ENCODE measurements around the gene DNASE1L3. TPM values are rescaled to one million over a fixed set of nuclear protein-coding genes. Genes with fewer than 3 reads are reported as not detected.

DNASE1L3 gene
- polyA plus RNA-seq, 1 donor from 2014 or later = not detected

DNA sequence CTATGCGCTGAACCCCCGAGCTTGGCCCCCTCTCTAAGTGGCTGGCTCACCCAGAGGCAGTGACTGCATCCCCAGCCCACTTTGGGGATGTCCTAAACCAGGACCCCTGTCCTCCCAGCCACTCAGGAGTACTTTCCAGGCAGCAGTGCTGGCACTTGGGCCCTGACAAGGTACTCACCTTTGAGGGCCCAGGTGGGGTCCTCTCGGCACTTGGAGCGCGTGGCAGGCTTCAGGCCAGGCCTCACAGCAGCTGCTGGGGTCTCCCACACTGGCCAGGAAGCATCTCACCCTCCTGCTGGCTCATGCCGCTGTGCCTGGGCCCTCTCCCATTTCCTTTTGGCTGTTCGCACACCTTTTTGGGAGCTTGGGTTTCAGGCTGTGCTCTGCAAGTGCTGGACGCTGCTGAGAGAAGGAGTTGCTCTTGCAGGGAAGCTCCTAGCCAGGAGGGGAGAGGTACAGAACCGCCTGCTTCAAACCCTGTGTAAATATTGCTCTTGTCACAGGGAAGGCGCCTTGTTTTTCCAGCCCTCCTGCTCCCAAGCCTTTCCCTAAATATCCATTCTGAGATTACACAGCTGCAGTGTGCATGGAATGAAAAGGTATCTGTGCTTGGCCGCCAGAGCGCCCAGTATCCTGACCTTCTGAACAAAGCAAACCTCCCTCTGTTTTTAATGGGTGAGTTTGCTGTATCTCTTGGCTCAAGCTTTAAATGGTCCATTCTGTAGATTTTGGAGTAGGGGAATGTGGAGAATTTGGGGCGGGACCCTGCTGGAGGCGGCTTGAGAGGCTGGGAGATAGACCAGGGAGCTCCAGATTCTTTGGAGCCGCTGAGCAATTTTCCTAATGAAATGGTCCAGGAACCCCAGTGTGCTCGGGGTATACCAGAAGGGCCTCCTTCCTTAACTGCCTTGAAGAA is 45.6 kb downstream of the DNASE1L3 start:
- Histone ChIP-seq H3F3A (ENCODE audit: insufficient read depth, low read length, poor library complexity, severe bottlenecking) (no peaks in the 10 kb centered on the region), H3K79me2 (replicated peaks; ENCODE audit: insufficient read depth, low read length) (no peaks in the 10 kb centered on the region), H3K9ac (ENCODE audit: low read length) (no peak overlapping the region), H3K9me3 (ENCODE audit: low read length) (no peaks in the 10 kb centered on the region), H2AFZ (ENCODE audit: low read depth, low read length) (no peak overlapping the region), H3K27ac (ENCODE audit: low read length) (no peak overlapping the region), H3K4me3 (ENCODE audit: low read length) (no peak overlapping the region), H3K9me2 (ENCODE audit: insufficient read depth, low read length) (no peaks in the 10 kb centered on the region), H4K20me1 (ENCODE audit: insufficient read depth) (no peaks in the 10 kb centered on the region), H3K36me3 (ENCODE audit: insufficient read depth, low read length) (no peaks in the 10 kb centered on the region), H3K27me3 (ENCODE audit: insufficient read depth, low read depth, low read length) (no peaks in the 10 kb centered on the region), H3K4me2 (ENCODE audit: low read length) (no peak overlapping the region)
- TF ChIP-seq MXI1 (conservative IDR thresholded peaks at IDR 0.05; ENCODE audit: poor library complexity, severe bottlenecking) = no peak
- TF ChIP-seq, protein P1, sequence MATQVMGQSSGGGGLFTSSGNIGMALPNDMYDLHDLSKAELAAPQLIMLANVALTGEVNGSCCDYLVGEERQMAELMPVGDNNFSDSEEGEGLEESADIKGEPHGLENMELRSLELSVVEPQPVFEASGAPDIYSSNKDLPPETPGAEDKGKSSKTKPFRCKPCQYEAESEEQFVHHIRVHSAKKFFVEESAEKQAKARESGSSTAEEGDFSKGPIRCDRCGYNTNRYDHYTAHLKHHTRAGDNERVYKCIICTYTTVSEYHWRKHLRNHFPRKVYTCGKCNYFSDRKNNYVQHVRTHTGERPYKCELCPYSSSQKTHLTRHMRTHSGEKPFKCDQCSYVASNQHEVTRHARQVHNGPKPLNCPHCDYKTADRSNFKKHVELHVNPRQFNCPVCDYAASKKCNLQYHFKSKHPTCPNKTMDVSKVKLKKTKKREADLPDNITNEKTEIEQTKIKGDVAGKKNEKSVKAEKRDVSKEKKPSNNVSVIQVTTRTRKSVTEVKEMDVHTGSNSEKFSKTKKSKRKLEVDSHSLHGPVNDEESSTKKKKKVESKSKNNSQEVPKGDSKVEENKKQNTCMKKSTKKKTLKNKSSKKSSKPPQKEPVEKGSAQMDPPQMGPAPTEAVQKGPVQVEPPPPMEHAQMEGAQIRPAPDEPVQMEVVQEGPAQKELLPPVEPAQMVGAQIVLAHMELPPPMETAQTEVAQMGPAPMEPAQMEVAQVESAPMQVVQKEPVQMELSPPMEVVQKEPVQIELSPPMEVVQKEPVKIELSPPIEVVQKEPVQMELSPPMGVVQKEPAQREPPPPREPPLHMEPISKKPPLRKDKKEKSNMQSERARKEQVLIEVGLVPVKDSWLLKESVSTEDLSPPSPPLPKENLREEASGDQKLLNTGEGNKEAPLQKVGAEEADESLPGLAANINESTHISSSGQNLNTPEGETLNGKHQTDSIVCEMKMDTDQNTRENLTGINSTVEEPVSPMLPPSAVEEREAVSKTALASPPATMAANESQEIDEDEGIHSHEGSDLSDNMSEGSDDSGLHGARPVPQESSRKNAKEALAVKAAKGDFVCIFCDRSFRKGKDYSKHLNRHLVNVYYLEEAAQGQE (IDR thresholded peaks at IDR 0.05; ENCODE audit: borderline replicate concordance) = no peak
- TF ChIP-seq SMC3 (conservative IDR thresholded peaks at IDR 0.05; ENCODE audit: poor library complexity) = no peak
- TF ChIP-seq, protein P2, sequence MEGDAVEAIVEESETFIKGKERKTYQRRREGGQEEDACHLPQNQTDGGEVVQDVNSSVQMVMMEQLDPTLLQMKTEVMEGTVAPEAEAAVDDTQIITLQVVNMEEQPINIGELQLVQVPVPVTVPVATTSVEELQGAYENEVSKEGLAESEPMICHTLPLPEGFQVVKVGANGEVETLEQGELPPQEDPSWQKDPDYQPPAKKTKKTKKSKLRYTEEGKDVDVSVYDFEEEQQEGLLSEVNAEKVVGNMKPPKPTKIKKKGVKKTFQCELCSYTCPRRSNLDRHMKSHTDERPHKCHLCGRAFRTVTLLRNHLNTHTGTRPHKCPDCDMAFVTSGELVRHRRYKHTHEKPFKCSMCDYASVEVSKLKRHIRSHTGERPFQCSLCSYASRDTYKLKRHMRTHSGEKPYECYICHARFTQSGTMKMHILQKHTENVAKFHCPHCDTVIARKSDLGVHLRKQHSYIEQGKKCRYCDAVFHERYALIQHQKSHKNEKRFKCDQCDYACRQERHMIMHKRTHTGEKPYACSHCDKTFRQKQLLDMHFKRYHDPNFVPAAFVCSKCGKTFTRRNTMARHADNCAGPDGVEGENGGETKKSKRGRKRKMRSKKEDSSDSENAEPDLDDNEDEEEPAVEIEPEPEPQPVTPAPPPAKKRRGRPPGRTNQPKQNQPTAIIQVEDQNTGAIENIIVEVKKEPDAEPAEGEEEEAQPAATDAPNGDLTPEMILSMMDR (IDR thresholded peaks at IDR 0.05; ENCODE audit: poor library complexity, severe bottlenecking) = no peak
- no peak for TF ChIP-seq EP300 (conservative IDR thresholded peaks at IDR 0.05; ENCODE audit: poor library complexity, severe bottlenecking)
- no peak for TF ChIP-seq TAF1 (IDR thresholded peaks at IDR 0.05; ENCODE audit: low read depth)
- TF ChIP-seq POLR2AphosphoS5 (IDR thresholded peaks at IDR 0.05) = no peak
- no peak for TF ChIP-seq RAD21 (conservative IDR thresholded peaks at IDR 0.05)
- TF ChIP-seq EZH2 (IDR thresholded peaks at IDR 0.05; ENCODE audit: borderline replicate concordance, insufficient read depth, low read length, poor library complexity, severe bottlenecking) = no peak

DNA sequence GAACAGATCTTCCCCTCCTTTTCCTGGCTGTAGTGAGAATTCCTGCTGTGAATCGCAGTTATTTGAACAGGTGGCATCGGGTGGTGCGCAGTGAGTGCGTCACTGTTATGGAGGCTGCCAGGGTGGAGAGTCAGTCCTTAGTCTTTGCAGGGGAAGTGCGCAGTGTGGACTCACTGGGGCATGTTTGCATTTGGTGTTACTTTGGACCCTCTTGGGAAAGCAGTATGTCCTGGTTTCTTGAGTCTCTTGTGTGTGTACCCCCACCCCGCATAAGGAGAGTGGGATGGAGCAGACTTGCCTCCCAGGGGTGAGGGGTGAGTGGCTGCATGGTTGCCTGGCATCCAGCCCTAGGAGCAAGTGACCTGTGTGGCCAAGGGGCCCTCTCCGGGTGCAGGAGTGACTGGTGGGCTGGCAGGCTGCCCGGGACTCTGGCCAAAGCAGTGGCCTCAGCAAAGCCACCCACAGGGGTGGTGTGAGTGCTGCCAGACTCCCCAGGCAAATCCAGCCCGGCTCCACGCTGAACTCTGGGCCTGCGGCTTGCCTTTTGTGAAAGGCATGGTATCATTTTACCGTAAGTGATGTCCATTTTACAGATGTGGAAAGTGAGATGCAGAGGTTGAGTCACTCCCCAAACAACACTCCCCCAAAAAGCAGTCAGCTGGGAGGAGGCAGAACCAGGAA is 46.4 kb downstream of the DNASE1L3 start:
- no peaks in the 10 kb centered on the region for H3K79me2 ChIP-seq (replicated peaks; ENCODE audit: insufficient read depth, low read length)
- TF ChIP-seq SMC3 (conservative IDR thresholded peaks at IDR 0.05; ENCODE audit: poor library complexity) (no peak), MXI1 (conservative IDR thresholded peaks at IDR 0.05; ENCODE audit: poor library complexity, severe bottlenecking) (no peak), EP300 (conservative IDR thresholded peaks at IDR 0.05; ENCODE audit: poor library complexity, severe bottlenecking) (no peak), EZH2 (IDR thresholded peaks at IDR 0.05; ENCODE audit: borderline replicate concordance, insufficient read depth, low read length, poor library complexity, severe bottlenecking) (no peak), POLR2AphosphoS5 (IDR thresholded peaks at IDR 0.05) (no peak), RAD21 (conservative IDR thresholded peaks at IDR 0.05) (no peak), TAF1 (IDR thresholded peaks at IDR 0.05; ENCODE audit: low read depth) (no peak)
- TF ChIP-seq, protein P2 (IDR thresholded peaks at IDR 0.05; ENCODE audit: poor library complexity, severe bottlenecking) = no peak
- TF ChIP-seq, protein P1 (IDR thresholded peaks at IDR 0.05; ENCODE audit: borderline replicate concordance) = no peak
- no peak overlapping the region for H3K4me3 ChIP-seq (ENCODE audit: low read length)
- H3K9me3 ChIP-seq (ENCODE audit: low read length) = no peaks in the 10 kb centered on the region
- H3K9me2 ChIP-seq (ENCODE audit: insufficient read depth, low read length) = no peaks in the 10 kb centered on the region
- no peaks in the 10 kb centered on the region for H3F3A ChIP-seq (ENCODE audit: insufficient read depth, low read length, poor library complexity, severe bottlenecking)
- no peaks in the 10 kb centered on the region for H4K20me1 ChIP-seq (ENCODE audit: insufficient read depth)
- no peaks in the 10 kb centered on the region for H3K27me3 ChIP-seq (ENCODE audit: insufficient read depth, low read depth, low read length)
- no peaks in the 10 kb centered on the region for H3K36me3 ChIP-seq (ENCODE audit: insufficient read depth, low read length)
- H3K4me2 ChIP-seq (ENCODE audit: low read length) = no peak overlapping the region
- H3K27ac ChIP-seq (ENCODE audit: low read length) = no peak overlapping the region
- no peak overlapping the region for H2AFZ ChIP-seq (ENCODE audit: low read depth, low read length)
- H3K9ac ChIP-seq (ENCODE audit: low read length) = no peak overlapping the region

Data from neural cell (in vitro differentiated cells).